WTC11 (cell line): ENCODE measurements around the gene LARGE1. TPM values are rescaled to one million over a fixed set of nuclear protein-coding genes. Genes with fewer than 3 reads are reported as not detected.

Source experiments
- ATAC-seq: fragments of 200-7000 bp; cut with Tn5 transposase; 2 replicates; pipeline ENCODE4 v1.10.0; 2021; ENCODE audit warnings: mild to moderate bottlenecking, moderate library complexity
- CTCF ChIA-PET: fragments of 300-600 bp; sonication (Branson Sonifier 250); formaldehyde crosslinking; loops from one replicate; lab custom pipeline; 2021; ENCODE audit warnings: antibody characterized with exemption; lab: Charles Lee
- POLR2A ChIA-PET: fragments of 350-600 bp; sonication (Branson Sonifier 250); formaldehyde crosslinking; loops from one replicate; lab custom pipeline; 2021; ENCODE audit warnings: antibody characterized with exemption; lab: Charles Lee
- DNase-seq: peaks from one replicate; pipeline ENCODE4 v3.0.0; 2021; ENCODE audit warnings: low spot score
- H3K27ac Mint-ChIP-seq: 2 replicates; pipeline ENCODE4 v1.8.0; 2021; ENCODE audit warnings: mixed read lengths
- H3K27me3 Mint-ChIP-seq: 2 replicates; pipeline ENCODE4 v1.8.0; 2021; ENCODE audit warnings: low read depth, mild to moderate bottlenecking, moderate library complexity, mixed read lengths
- H3K36me3 Mint-ChIP-seq: 2 replicates; pipeline ENCODE4 v1.8.0; 2021; ENCODE audit warnings: mixed read lengths
- H3K4me1 Mint-ChIP-seq: 2 replicates; pipeline ENCODE4 v1.8.0; 2022; ENCODE audit warnings: mixed read lengths
- H3K4me3 Mint-ChIP-seq: 2 replicates; pipeline ENCODE4 v1.8.0; 2021; ENCODE audit warnings: mild to moderate bottlenecking, moderate library complexity, mixed read lengths
- H3K9me3 Mint-ChIP-seq: 2 replicates; pipeline ENCODE4 v1.8.0; 2021; ENCODE audit warnings: mixed read lengths
- ESRRA ChIP-seq: sonication (generic); formaldehyde crosslinking; IDR thresholded peaks from 2 replicates; pipeline ENCODE4 v1.8.1; 2022; ENCODE audit warnings: mild to moderate bottlenecking, missing genetic modification reagents, borderline replicate concordance
- FOXJ3 ChIP-seq: sonication (generic); formaldehyde crosslinking; IDR thresholded peaks from 2 replicates; pipeline ENCODE4 v1.9.0; 2021; ENCODE audit warnings: missing genetic modification reagents, mild to moderate bottlenecking, borderline replicate concordance
- GABPB1 ChIP-seq: sonication (generic); formaldehyde crosslinking; IDR thresholded peaks from 2 replicates; pipeline ENCODE4 v1.8.1; 2023; ENCODE audit warnings: mild to moderate bottlenecking, missing genetic modification reagents
- MLX ChIP-seq: sonication (generic); formaldehyde crosslinking; IDR thresholded peaks from 2 replicates; pipeline ENCODE4 v1.8.1; 2023; ENCODE audit warnings: mild to moderate bottlenecking, missing genetic modification reagents, moderate library complexity
- PRRX2 ChIP-seq: fragments of 250-450 bp; sonication (Bioruptor Pico); IDR thresholded peaks from 2 replicates; pipeline ENCODE4 v1.8.0; 2021; ENCODE audit warnings: mild to moderate bottlenecking
- RELA ChIP-seq: sonication (generic); formaldehyde crosslinking; IDR thresholded peaks from 2 replicates; pipeline ENCODE4 v1.8.1; 2022; ENCODE audit warnings: missing genetic modification reagents, mild to moderate bottlenecking, borderline replicate concordance
- TEAD4 ChIP-seq: sonication (generic); formaldehyde crosslinking; IDR thresholded peaks from 2 replicates; pipeline ENCODE4 v1.8.0; 2022; ENCODE audit warnings: mild to moderate bottlenecking, missing genetic modification reagents
- ZNF532 ChIP-seq: fragments of 250-450 bp; sonication (Bioruptor Pico); IDR thresholded peaks from 2 replicates; pipeline ENCODE4 v1.9.0; 2021; ENCODE audit warnings: mild to moderate bottlenecking, borderline replicate concordance
- total RNA-seq: library from RNA; stranded (reverse); gene quantifications from 3 replicates; pipeline ENCODE4 v1.2.3, GENCODE V29; 2021
- TF ChIP-seq, protein P1 (sequence below): sonication (generic); formaldehyde crosslinking; IDR thresholded peaks from 2 replicates; pipeline ENCODE4 v1.8.0; 2023; ENCODE audit warnings: missing genetic modification reagents, mild to moderate bottlenecking, borderline replicate concordance
- TF ChIP-seq, protein P2 (sequence below): sonication (generic); formaldehyde crosslinking; IDR thresholded peaks from 2 replicates; pipeline ENCODE4 v1.8.0; 2022; ENCODE audit warnings: missing genetic modification reagents
- TF ChIP-seq, protein P3 (sequence below): sonication (generic); formaldehyde crosslinking; IDR thresholded peaks from 2 replicates; pipeline ENCODE4 v1.8.0; 2023; ENCODE audit warnings: mild to moderate bottlenecking, missing genetic modification reagents

LARGE1 gene
- total RNA-seq, 1 experiment from 2014 or later = 72.6 TPM

GRCh38 chr22:33850193-33850592, 70.1 kb downstream of the LARGE1 start (continued):
- TF ChIP-seq, protein P1, sequence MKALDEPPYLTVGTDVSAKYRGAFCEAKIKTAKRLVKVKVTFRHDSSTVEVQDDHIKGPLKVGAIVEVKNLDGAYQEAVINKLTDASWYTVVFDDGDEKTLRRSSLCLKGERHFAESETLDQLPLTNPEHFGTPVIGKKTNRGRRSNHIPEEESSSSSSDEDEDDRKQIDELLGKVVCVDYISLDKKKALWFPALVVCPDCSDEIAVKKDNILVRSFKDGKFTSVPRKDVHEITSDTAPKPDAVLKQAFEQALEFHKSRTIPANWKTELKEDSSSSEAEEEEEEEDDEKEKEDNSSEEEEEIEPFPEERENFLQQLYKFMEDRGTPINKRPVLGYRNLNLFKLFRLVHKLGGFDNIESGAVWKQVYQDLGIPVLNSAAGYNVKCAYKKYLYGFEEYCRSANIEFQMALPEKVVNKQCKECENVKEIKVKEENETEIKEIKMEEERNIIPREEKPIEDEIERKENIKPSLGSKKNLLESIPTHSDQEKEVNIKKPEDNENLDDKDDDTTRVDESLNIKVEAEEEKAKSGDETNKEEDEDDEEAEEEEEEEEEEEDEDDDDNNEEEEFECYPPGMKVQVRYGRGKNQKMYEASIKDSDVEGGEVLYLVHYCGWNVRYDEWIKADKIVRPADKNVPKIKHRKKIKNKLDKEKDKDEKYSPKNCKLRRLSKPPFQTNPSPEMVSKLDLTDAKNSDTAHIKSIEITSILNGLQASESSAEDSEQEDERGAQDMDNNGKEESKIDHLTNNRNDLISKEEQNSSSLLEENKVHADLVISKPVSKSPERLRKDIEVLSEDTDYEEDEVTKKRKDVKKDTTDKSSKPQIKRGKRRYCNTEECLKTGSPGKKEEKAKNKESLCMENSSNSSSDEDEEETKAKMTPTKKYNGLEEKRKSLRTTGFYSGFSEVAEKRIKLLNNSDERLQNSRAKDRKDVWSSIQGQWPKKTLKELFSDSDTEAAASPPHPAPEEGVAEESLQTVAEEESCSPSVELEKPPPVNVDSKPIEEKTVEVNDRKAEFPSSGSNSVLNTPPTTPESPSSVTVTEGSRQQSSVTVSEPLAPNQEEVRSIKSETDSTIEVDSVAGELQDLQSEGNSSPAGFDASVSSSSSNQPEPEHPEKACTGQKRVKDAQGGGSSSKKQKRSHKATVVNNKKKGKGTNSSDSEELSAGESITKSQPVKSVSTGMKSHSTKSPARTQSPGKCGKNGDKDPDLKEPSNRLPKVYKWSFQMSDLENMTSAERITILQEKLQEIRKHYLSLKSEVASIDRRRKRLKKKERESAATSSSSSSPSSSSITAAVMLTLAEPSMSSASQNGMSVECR = no peak
- no peak for TF ChIP-seq PRRX2 (CRISPR knock-in tag)
- TF ChIP-seq MLX (CRISPR knock-in tag) = no peak

DNA sequence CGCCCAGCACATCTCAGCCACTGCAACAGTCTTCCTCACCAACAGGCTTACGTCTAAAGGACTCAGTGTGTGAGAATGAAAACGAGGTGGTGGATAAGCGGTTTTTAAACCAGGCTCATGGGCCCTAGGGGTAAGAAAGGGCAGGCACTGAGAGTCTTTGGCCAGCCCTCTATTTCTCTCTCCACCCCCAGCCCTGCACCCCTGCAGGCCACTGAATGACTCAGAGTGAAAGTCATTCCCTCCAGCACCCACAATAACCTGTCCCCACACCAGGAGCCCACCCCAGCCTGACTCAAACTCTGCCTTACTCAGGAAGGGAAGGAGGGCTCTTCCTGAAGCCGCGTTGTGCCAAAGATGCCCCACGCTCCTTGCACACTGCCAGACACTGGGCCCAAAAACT, 72.0 kb downstream of the LARGE1 start:
- Mint-ChIP-seq H3K36me3 (peaks cover 22% of the 10 kb centered on the region), H3K27ac (peak overlapping the region; percentile 75), H3K9me3 (peaks cover 22% of the 10 kb centered on the region), H3K27me3 (no peaks in the 10 kb centered on the region), H3K4me3 (no peak overlapping the region), H3K4me1 (peaks cover 86% of the 10 kb centered on the region)
- no peak for TF ChIP-seq ZNF532 (CRISPR knock-in tag)
- TF ChIP-seq, protein P2, sequence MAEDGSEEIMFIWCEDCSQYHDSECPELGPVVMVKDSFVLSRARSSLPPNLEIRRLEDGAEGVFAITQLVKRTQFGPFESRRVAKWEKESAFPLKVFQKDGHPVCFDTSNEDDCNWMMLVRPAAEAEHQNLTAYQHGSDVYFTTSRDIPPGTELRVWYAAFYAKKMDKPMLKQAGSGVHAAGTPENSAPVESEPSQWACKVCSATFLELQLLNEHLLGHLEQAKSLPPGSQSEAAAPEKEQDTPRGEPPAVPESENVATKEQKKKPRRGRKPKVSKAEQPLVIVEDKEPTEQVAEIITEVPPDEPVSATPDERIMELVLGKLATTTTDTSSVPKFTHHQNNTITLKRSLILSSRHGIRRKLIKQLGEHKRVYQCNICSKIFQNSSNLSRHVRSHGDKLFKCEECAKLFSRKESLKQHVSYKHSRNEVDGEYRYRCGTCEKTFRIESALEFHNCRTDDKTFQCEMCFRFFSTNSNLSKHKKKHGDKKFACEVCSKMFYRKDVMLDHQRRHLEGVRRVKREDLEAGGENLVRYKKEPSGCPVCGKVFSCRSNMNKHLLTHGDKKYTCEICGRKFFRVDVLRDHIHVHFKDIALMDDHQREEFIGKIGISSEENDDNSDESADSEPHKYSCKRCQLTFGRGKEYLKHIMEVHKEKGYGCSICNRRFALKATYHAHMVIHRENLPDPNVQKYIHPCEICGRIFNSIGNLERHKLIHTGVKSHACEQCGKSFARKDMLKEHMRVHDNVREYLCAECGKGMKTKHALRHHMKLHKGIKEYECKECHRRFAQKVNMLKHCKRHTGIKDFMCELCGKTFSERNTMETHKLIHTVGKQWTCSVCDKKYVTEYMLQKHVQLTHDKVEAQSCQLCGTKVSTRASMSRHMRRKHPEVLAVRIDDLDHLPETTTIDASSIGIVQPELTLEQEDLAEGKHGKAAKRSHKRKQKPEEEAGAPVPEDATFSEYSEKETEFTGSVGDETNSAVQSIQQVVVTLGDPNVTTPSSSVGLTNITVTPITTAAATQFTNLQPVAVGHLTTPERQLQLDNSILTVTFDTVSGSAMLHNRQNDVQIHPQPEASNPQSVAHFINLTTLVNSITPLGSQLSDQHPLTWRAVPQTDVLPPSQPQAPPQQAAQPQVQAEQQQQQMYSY = 0 out of 2 replicates have a peak, but pooled peaks have one; percentile 25
- DNase-seq (no peak), ATAC-seq (peak; percentile 11)
- ChIA-PET POLR2A (no interaction called here), CTCF (interaction anchor here (0.7 to 1.0 kb wide), 2 partner anchors 51 to 71 kb away, joined by 3 to 4 read pairs; no protein-coding TSS in a partner anchor)

- H3K9me3 Mint-ChIP-seq = peaks cover 22% of the 10 kb centered on the region
- H3K27me3 Mint-ChIP-seq = no peaks in the 10 kb centered on the region
- DNase-seq (no peak), ATAC-seq (peak; percentile 65)
- H3K36me3 Mint-ChIP-seq = peaks cover 22% of the 10 kb centered on the region
- no peak overlapping the region for H3K4me3 Mint-ChIP-seq
- CTCF ChIA-PET = no interaction called here
- POLR2A ChIA-PET = no interaction called here
- peaks cover 86% of the 10 kb centered on the region for H3K4me1 Mint-ChIP-seq
- peak overlapping the region; percentile 70 for H3K27ac Mint-ChIP-seq
- 0 out of 2 replicates have a peak, but pooled peaks have one; percentile 41 for TF ChIP-seq ZNF532 (CRISPR knock-in tag)
- TF ChIP-seq ESRRA (CRISPR knock-in tag) = no peak
- TF ChIP-seq FOXJ3 (CRISPR knock-in tag) = no peak
- no peak for TF ChIP-seq GABPB1 (CRISPR knock-in tag)
- TF ChIP-seq, protein P3, sequence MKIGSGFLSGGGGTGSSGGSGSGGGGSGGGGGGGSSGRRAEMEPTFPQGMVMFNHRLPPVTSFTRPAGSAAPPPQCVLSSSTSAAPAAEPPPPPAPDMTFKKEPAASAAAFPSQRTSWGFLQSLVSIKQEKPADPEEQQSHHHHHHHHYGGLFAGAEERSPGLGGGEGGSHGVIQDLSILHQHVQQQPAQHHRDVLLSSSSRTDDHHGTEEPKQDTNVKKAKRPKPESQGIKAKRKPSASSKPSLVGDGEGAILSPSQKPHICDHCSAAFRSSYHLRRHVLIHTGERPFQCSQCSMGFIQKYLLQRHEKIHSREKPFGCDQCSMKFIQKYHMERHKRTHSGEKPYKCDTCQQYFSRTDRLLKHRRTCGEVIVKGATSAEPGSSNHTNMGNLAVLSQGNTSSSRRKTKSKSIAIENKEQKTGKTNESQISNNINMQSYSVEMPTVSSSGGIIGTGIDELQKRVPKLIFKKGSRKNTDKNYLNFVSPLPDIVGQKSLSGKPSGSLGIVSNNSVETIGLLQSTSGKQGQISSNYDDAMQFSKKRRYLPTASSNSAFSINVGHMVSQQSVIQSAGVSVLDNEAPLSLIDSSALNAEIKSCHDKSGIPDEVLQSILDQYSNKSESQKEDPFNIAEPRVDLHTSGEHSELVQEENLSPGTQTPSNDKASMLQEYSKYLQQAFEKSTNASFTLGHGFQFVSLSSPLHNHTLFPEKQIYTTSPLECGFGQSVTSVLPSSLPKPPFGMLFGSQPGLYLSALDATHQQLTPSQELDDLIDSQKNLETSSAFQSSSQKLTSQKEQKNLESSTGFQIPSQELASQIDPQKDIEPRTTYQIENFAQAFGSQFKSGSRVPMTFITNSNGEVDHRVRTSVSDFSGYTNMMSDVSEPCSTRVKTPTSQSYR (CRISPR knock-in tag) = no peak
- TF ChIP-seq TEAD4 (CRISPR knock-in tag) = peak; percentile 42; the same call in 1 of the 2 replicates
- no peak for TF ChIP-seq RELA (CRISPR knock-in tag)
Observed at GRCh38 chr22:33844273-33844672, 76.0 kb downstream of the LARGE1 start.
